HEK293 (cell line): ENCODE data around the gene APBB2.
A peak's percentile ranks its signal among the peaks of the same experiment; 100 is the strongest.

ENCODE experiments used
- CTCF ChIA-PET: fragments of 350-600 bp; formaldehyde crosslinking; extraction: SDS; loops from one replicate; lab custom pipeline; 2021; ENCODE audit warnings: antibody characterized with exemption; lab: Yijun Ruan, JAX
- POLR2A ChIA-PET: fragments of 300-600 bp; formaldehyde crosslinking; extraction: SDS; loops from one replicate; lab custom pipeline; 2020; ENCODE audit warnings: antibody characterized with exemption, inconsistent platforms; lab: Yijun Ruan, JAX
- H3K27ac ChIP-seq: fragments of 200-500 bp; sonication (Bioruptor generic); 2 replicates; pipeline ENCODE4 v1.5.1; 2014; ENCODE audit warnings: low read depth, low read length, control low read depth, inconsistent platforms; ENCODE audit errors: extremely low read depth
- H3K36me3 ChIP-seq, 2 experiments: fragments of 200-500 bp in 1 of 2; sonication (Bioruptor generic) in 1 of 2; 1 replicate in 1 of 2; 2 replicates in 1 of 2; pipeline ENCODE4 v1.5.1; 2014 to 2017; ENCODE audit warnings: inconsistent platforms in 2 of 2, low read length in 2 of 2; ENCODE audit not compliant: control insufficient read depth in 2 of 2, insufficient read depth in 1 of 2
- H3K4me1 ChIP-seq: fragments of 200-500 bp; sonication (Bioruptor generic); 2 replicates; pipeline ENCODE4 v1.5.1; 2014; ENCODE audit warnings: mild to moderate bottlenecking, low read length, inconsistent platforms; ENCODE audit not compliant: control insufficient read depth, insufficient read depth
- H3K4me3 ChIP-seq: 2 replicates; pipeline ENCODE4 v1.5.1; 2011; ENCODE audit warnings: low read depth, mild to moderate bottlenecking, control low read depth, low read length, moderate library complexity
- H3K9me3 ChIP-seq: fragments of 200-500 bp; sonication (Bioruptor generic); 2 replicates; pipeline ENCODE4 v1.5.1; 2014; ENCODE audit warnings: low read depth, low read length, inconsistent platforms; ENCODE audit not compliant: control insufficient read depth, insufficient read depth
- AEBP2 ChIP-seq: fragments of 450-650 bp; formaldehyde crosslinking; IDR thresholded peaks from 2 replicates; pipeline ENCODE4 v1.5.1; 2016; ENCODE audit warnings: missing biosample characterization, missing genetic modification characterization, borderline replicate concordance
- ATF2 ChIP-seq: fragments of 450-650 bp; formaldehyde crosslinking; IDR thresholded peaks from 2 replicates; pipeline ENCODE4 v1.5.1; 2016; ENCODE audit warnings: missing biosample characterization, missing genetic modification characterization, low read depth
- GLIS1 ChIP-seq: fragments of 450-650 bp; formaldehyde crosslinking; IDR thresholded peaks from 2 replicates; pipeline ENCODE4 v1.5.1; 2016; ENCODE audit warnings: missing biosample characterization, missing genetic modification characterization
- KLF8 ChIP-seq: fragments of 450-650 bp; formaldehyde crosslinking; IDR thresholded peaks from 2 replicates; pipeline ENCODE4 v1.5.1; 2016; ENCODE audit warnings: missing biosample characterization, missing genetic modification characterization
- KLF9 ChIP-seq: fragments of 450-650 bp; formaldehyde crosslinking; IDR thresholded peaks from 2 replicates; pipeline ENCODE4 v1.5.1; 2016; ENCODE audit warnings: missing biosample characterization, missing genetic modification characterization, low read depth
- MZF1 ChIP-seq: fragments of 450-650 bp; formaldehyde crosslinking; IDR thresholded peaks from 2 replicates; pipeline ENCODE4 v1.5.1; 2017; ENCODE audit warnings: missing biosample characterization, missing genetic modification characterization, borderline replicate concordance
- OSR2 ChIP-seq: fragments of 450-650 bp; formaldehyde crosslinking; IDR thresholded peaks from 2 replicates; pipeline ENCODE4 v1.5.1; 2016; ENCODE audit warnings: missing biosample characterization, missing genetic modification characterization
- ZBTB17 ChIP-seq: fragments of 450-650 bp; formaldehyde crosslinking; IDR thresholded peaks from 2 replicates; pipeline ENCODE4 v1.5.1; 2016; ENCODE audit warnings: missing biosample characterization, missing genetic modification characterization
- ZBTB21 ChIP-seq: fragments of 450-650 bp; formaldehyde crosslinking; IDR thresholded peaks from 2 replicates; pipeline ENCODE4 v1.5.1; 2017; ENCODE audit warnings: missing biosample characterization, missing genetic modification characterization
- ZEB2 ChIP-seq: fragments of 450-650 bp; formaldehyde crosslinking; IDR thresholded peaks from 2 replicates; pipeline ENCODE4 v1.5.1; 2016; ENCODE audit warnings: missing biosample characterization, missing genetic modification characterization
- ZFP69B ChIP-seq: fragments of 450-650 bp; formaldehyde crosslinking; IDR thresholded peaks from 2 replicates; pipeline ENCODE4 v1.5.1; 2016; ENCODE audit warnings: missing biosample characterization, missing genetic modification characterization
- ZNF133 ChIP-seq: fragments of 450-650 bp; formaldehyde crosslinking; IDR thresholded peaks from 2 replicates; pipeline ENCODE4 v1.5.1; 2016; ENCODE audit warnings: missing biosample characterization, missing genetic modification characterization
- ZNF155 ChIP-seq: fragments of 450-650 bp; formaldehyde crosslinking; IDR thresholded peaks from 2 replicates; pipeline ENCODE4 v1.5.1; 2016; ENCODE audit warnings: missing biosample characterization, missing genetic modification characterization
- ZNF169 ChIP-seq: fragments of 450-650 bp; formaldehyde crosslinking; IDR thresholded peaks from 2 replicates; pipeline ENCODE4 v1.5.1; 2016; ENCODE audit warnings: missing biosample characterization, missing genetic modification characterization
- ZNF211 ChIP-seq: fragments of 450-650 bp; formaldehyde crosslinking; IDR thresholded peaks from 2 replicates; pipeline ENCODE4 v1.5.1; 2016; ENCODE audit warnings: low read depth, missing biosample characterization, missing genetic modification characterization
- ZNF366 ChIP-seq: fragments of 450-650 bp; formaldehyde crosslinking; conservative IDR thresholded peaks from 2 replicates; pipeline ENCODE4 v1.5.1; 2016; ENCODE audit warnings: missing biosample characterization, missing genetic modification characterization
- ZNF514 ChIP-seq: fragments of 450-650 bp; formaldehyde crosslinking; IDR thresholded peaks from 2 replicates; pipeline ENCODE4 v1.5.1; 2016; ENCODE audit warnings: missing biosample characterization, missing genetic modification characterization
- ZNF585B ChIP-seq: fragments of 450-650 bp; formaldehyde crosslinking; IDR thresholded peaks from 2 replicates; pipeline ENCODE4 v1.5.1; 2016; ENCODE audit warnings: missing biosample characterization, missing genetic modification characterization
- ZNF629 ChIP-seq: fragments of 450-650 bp; formaldehyde crosslinking; IDR thresholded peaks from 2 replicates; pipeline ENCODE4 v1.5.1; 2017; ENCODE audit warnings: missing biosample characterization, missing genetic modification characterization
- ZNF747 ChIP-seq: fragments of 450-650 bp; formaldehyde crosslinking; IDR thresholded peaks from 2 replicates; pipeline ENCODE4 v1.5.1; 2016; ENCODE audit warnings: missing biosample characterization, missing genetic modification characterization
- ZSCAN16 ChIP-seq: fragments of 450-650 bp; formaldehyde crosslinking; IDR thresholded peaks from 2 replicates; pipeline ENCODE4 v1.5.1; 2016; ENCODE audit warnings: missing biosample characterization, missing genetic modification characterization
- ZXDB ChIP-seq: fragments of 450-650 bp; formaldehyde crosslinking; IDR thresholded peaks from 2 replicates; pipeline ENCODE4 v1.5.1; 2016; ENCODE audit warnings: missing biosample characterization, missing genetic modification characterization
- TF ChIP-seq, protein P1 (sequence below): fragments of 450-650 bp; formaldehyde crosslinking; IDR thresholded peaks from 2 replicates; pipeline ENCODE4 v1.5.1; 2016; ENCODE audit warnings: missing biosample characterization, missing genetic modification characterization
- TF ChIP-seq, protein P2 (sequence below): fragments of 450-650 bp; formaldehyde crosslinking; IDR thresholded peaks from 2 replicates; pipeline ENCODE4 v1.5.1; 2016; ENCODE audit warnings: missing biosample characterization, missing genetic modification characterization, borderline replicate concordance
- TF ChIP-seq, protein P3 (sequence below): fragments of 450-650 bp; formaldehyde crosslinking; IDR thresholded peaks from 2 replicates; pipeline ENCODE4 v1.5.1; 2016; ENCODE audit warnings: missing biosample characterization, missing genetic modification characterization

Gene APBB2

DNA sequence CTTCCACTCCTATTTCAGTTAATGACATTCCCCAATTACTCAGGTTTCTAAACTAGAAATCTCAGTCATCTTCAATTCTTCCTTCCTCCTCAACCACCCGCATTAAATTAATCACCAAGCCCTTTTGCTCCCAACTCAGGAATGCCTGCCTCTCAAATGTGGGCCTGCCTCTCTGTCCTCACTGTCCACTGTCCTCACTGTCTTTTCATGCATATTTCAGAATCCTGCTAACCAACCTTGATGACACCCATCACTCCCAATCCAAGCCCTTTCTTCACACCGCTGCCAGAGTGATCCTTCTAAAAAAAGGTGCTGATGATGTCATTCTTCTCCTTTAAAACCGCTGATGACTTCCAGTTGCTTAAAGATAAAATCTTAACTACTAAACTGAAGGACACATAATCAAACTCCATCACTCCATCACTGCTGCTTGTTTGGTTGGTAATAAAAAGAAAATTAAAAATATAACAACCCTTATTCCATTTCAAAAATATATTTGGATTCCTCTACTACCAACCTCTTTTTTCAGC lies 5.1 kb upstream of the APBB2 start:
- no peak overlapping the region for H3K4me3 ChIP-seq
- H3K9me3 ChIP-seq: no peaks in the 10 kb centered on the region
- ChIA-PET POLR2A (interaction anchor here (0.6 kb wide), 2 partner anchors 37 to 274 kb away, joined by 3 read pairs; partner anchors contain the start of gene UCHL1), CTCF (interaction anchor here (0.7 kb wide), 1 partner anchor 241 kb away, joined by 3 read pairs; no protein-coding TSS in a partner anchor)
- H3K27ac ChIP-seq: no peak overlapping the region
- no peaks in the 10 kb centered on the region for H3K36me3 ChIP-seq
- peaks cover 5% of the 10 kb centered on the region; the same call in 1 of the 2 replicates for H3K4me1 ChIP-seq
- TF ChIP-seq ZNF514 (tag by site-specific recombination) (no peak), ZSCAN16 (tag by site-specific recombination) (no peak), ZNF211 (no peak), OSR2 (peak; percentile 66), ZBTB21 (tag by site-specific recombination) (peak; percentile 23; the same call in 1 of the 2 replicates), ZFP69B (tag by site-specific recombination) (no peak), ZNF133 (tag by site-specific recombination) (no peak), ZNF585B (tag by site-specific recombination) (no peak), ATF2 (peak; percentile 89), MZF1 (tag by site-specific recombination) (no peak), ZEB2 (tag by site-specific recombination) (no peak), ZNF747 (tag by site-specific recombination) (no peak), ZBTB17 (peak; percentile 26; the same call in 1 of the 2 replicates), AEBP2 (tag by site-specific recombination) (no peak), KLF8 (tag by site-specific recombination) (0 out of 2 replicates have a peak, but pooled peaks have one; percentile 19), ZNF169 (tag by site-specific recombination) (no peak), ZNF366 (tag by site-specific recombination) (peak; percentile 55), ZNF629 (tag by site-specific recombination) (peak; percentile 84), KLF9 (tag by site-specific recombination) (no peak), ZXDB (tag by site-specific recombination) (0 out of 2 replicates have a peak, but pooled peaks have one; percentile 26), ZNF155 (no peak), GLIS1 (tag by site-specific recombination) (no peak)
- TF ChIP-seq, protein P1, sequence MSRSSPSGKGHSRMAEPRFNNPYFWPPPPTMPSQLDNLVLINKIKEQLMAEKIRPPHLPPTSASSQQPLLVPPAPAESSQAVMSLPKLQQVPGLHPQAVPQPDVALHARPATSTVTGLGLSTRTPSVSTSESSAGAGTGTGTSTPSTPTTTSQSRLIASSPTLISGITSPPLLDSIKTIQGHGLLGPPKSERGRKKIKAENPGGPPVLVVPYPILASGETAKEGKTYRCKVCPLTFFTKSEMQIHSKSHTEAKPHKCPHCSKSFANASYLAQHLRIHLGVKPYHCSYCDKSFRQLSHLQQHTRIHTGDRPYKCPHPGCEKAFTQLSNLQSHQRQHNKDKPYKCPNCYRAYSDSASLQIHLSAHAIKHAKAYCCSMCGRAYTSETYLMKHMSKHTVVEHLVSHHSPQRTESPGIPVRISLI: peak; percentile 75; the same call in 1 of the 2 replicates
- TF ChIP-seq, protein P2, sequence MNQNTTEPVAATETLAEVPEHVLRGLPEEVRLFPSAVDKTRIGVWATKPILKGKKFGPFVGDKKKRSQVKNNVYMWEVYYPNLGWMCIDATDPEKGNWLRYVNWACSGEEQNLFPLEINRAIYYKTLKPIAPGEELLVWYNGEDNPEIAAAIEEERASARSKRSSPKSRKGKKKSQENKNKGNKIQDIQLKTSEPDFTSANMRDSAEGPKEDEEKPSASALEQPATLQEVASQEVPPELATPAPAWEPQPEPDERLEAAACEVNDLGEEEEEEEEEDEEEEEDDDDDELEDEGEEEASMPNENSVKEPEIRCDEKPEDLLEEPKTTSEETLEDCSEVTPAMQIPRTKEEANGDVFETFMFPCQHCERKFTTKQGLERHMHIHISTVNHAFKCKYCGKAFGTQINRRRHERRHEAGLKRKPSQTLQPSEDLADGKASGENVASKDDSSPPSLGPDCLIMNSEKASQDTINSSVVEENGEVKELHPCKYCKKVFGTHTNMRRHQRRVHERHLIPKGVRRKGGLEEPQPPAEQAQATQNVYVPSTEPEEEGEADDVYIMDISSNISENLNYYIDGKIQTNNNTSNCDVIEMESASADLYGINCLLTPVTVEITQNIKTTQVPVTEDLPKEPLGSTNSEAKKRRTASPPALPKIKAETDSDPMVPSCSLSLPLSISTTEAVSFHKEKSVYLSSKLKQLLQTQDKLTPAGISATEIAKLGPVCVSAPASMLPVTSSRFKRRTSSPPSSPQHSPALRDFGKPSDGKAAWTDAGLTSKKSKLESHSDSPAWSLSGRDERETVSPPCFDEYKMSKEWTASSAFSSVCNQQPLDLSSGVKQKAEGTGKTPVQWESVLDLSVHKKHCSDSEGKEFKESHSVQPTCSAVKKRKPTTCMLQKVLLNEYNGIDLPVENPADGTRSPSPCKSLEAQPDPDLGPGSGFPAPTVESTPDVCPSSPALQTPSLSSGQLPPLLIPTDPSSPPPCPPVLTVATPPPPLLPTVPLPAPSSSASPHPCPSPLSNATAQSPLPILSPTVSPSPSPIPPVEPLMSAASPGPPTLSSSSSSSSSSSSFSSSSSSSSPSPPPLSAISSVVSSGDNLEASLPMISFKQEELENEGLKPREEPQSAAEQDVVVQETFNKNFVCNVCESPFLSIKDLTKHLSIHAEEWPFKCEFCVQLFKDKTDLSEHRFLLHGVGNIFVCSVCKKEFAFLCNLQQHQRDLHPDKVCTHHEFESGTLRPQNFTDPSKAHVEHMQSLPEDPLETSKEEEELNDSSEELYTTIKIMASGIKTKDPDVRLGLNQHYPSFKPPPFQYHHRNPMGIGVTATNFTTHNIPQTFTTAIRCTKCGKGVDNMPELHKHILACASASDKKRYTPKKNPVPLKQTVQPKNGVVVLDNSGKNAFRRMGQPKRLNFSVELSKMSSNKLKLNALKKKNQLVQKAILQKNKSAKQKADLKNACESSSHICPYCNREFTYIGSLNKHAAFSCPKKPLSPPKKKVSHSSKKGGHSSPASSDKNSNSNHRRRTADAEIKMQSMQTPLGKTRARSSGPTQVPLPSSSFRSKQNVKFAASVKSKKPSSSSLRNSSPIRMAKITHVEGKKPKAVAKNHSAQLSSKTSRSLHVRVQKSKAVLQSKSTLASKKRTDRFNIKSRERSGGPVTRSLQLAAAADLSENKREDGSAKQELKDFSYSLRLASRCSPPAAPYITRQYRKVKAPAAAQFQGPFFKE (tag by site-specific recombination): no peak
- TF ChIP-seq, protein P3, sequence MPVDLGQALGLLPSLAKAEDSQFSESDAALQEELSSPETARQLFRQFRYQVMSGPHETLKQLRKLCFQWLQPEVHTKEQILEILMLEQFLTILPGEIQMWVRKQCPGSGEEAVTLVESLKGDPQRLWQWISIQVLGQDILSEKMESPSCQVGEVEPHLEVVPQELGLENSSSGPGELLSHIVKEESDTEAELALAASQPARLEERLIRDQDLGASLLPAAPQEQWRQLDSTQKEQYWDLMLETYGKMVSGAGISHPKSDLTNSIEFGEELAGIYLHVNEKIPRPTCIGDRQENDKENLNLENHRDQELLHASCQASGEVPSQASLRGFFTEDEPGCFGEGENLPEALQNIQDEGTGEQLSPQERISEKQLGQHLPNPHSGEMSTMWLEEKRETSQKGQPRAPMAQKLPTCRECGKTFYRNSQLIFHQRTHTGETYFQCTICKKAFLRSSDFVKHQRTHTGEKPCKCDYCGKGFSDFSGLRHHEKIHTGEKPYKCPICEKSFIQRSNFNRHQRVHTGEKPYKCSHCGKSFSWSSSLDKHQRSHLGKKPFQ (tag by site-specific recombination): no peak
